ENCODE results near the gene SYPL2.

- TF ChIP-seq CTCF (IDR thresholded peaks at IDR 0.05) (no peak), EZH2 (IDR thresholded peaks at IDR 0.05; ENCODE audit: borderline replicate concordance, insufficient read depth, low read depth, low read length, poor library complexity, severe bottlenecking) (no peak)
Observed at GRCh38 chr1:109508001-109508872, 41.9 kb downstream of the SYPL2 start.

Data from B cell (primary cell).